Raji (cell line): ENCODE data around the gene PTPRD.

Experiments
- POLR2A ChIP-seq: IDR thresholded peaks from 2 replicates; pipeline ENCODE4 v1.6.1; 2011; ENCODE audit warnings: low read depth, low read length, control low read depth; ENCODE audit not compliant: insufficient read depth

The PTPRD gene

DNA sequence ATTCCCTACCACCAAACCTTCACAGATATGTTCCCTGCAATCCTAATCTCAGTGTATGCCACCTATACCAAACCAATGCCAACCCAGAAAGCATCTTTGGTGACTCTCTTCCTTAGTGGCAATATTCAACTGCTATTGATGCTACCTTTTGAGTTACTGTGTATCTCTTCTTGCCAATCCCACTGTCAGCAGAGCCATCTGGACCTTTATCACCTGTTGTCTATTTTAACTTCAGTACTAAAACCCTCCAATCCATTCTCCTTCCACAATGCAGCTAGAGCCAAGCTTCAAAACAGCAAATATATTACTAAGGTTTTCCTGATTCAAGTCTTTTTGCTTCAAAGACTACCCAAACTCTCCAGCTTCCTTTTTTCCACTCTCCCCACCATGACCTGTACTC is 2036.1 kb downstream of the PTPRD start:
- TF ChIP-seq POLR2A: no peak

DNA sequence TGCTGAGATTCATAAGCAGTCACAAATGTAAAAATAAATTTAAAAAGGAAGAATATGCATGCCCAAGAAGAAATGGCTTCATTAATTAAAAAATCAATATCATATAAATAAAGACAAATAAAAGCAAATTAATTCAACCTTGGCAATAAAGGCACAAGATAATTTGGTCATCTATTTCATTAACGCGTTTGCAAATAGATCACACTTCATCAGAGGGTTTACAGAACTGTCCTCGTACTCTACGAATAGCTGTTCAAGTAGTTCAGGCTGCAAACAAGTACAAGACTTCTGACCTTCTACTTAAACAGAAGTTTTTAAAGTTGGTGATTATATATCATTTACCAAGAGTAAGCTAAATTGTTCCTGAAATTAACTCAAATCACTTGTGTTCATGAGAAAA is 2038.0 kb downstream of the PTPRD start:
- TF ChIP-seq POLR2A: no peak

DNA sequence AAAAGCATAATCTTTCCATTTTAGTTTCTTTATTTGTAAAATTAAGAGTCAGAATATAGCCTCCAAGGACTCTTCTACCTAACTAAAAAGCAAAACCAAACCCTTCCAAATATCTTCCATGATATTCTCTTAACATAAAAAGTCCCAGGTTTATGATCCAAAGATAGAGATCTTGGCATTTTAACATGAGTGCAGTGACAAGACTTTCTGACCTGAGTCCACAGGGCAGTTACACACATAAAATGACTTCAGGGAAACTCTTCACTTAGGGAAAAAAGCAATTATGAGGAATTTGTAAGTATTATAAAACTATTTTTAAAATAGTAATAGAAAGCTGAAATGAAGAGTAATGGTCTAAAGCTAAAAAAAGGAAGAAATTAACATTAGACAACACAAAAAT is 2040.6 kb downstream of the PTPRD start:
- TF ChIP-seq POLR2A: no peak

DNA sequence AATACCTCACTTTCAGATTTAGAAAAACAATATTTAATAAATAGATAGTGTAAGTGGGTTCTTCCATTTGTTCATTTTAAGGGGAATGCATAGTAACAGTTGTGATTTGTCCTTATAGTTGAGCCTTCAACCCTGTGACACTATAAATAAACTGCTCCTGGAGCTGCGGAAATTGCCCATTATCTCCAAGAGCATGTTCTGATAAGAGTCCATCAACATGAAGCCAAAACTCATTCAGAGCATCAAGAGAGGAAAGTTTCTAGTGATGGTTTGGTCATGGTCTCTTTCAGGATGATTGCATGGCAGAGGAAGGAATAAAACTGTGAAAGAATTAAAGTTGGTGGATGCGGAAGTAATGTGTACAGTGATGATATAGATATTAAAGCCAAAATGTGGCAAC is 2041.2 kb downstream of the PTPRD start:
- no peak for TF ChIP-seq POLR2A

DNA sequence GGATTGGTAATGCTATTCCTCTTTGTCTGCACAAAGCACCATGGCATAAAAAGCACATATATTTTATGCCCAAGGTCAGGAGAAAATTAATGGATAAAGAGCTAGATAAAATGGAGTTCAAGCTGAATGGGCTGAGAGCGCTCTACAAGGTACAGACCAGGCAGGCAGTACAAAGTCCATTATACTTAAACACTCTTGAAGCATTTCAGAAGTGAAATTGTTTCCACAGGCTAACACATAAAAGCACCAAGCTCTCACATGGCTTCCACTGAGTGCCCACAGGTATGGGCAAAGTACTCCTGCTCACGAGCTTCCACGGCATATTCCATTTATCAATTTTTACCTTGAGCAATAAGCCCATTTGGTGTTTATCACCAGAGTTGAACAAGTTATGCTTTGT is 2042.0 kb downstream of the PTPRD start:
- no peak for TF ChIP-seq POLR2A

DNA sequence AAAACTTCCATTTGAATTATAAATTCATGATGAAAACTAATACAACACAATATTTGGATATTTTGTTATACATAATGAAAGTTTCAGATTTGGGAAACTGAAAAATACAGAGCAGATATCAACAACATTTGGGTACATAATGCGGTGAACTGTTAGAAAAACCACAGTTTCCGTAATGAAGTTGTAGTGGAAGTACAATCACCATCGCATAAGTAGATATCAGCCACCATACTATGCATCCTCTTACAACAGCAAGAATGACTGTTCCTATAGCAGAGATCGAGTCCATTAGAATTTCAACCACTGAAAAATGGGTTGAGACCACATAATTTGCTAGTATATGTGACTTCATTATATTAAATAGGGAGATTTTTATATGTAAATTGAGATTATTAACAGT is 2043.0 kb downstream of the PTPRD start:
- TF ChIP-seq POLR2A: no peak

DNA sequence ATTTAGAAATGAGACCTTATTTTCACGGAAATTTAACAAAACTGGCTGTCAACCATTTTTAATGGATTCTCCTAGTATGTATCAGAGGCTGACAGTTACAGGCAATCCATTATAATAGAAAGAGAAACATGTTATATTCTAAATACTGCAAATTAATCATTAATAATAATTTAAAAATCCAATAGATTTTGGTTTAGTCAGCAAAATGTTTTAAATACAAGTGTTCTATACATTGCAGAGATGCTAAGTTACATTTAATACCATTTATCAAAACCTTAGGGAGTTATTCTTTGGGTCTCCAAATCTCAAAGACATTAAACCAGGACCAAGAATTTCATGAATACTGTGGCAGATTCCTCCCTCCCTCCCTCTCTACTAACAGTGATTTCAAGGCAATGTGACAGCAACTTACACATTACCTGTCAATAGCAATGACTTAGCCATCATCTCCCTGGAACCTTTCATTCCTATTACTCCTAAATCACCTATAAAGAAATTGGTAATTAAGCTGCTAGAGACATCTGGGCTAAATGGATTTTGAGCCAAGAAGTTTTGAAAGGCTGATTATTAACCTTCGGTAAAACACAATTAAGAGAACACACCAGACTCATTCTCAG is 2044.7 kb downstream of the PTPRD start:
- TF ChIP-seq POLR2A: no peak

DNA sequence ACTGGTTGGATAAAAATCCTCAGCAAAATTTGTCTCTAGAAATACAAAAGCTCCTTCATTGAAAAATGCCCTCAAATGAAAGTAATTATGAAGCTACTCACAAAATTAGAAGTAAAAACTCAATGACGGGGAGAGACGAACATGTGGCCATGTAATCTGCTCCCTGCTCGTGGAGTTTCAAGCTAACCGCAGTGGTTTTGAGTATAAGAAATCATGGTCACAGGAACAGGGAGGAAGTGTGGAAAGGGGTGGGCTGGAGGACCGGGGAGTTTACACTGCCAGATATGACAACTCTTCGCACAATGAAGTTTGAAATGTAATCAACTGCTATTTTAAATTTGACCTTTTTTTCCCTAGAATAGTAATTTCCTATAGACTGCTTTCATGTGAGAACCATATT is 2047.8 kb downstream of the PTPRD start:
- no peak for TF ChIP-seq POLR2A

DNA sequence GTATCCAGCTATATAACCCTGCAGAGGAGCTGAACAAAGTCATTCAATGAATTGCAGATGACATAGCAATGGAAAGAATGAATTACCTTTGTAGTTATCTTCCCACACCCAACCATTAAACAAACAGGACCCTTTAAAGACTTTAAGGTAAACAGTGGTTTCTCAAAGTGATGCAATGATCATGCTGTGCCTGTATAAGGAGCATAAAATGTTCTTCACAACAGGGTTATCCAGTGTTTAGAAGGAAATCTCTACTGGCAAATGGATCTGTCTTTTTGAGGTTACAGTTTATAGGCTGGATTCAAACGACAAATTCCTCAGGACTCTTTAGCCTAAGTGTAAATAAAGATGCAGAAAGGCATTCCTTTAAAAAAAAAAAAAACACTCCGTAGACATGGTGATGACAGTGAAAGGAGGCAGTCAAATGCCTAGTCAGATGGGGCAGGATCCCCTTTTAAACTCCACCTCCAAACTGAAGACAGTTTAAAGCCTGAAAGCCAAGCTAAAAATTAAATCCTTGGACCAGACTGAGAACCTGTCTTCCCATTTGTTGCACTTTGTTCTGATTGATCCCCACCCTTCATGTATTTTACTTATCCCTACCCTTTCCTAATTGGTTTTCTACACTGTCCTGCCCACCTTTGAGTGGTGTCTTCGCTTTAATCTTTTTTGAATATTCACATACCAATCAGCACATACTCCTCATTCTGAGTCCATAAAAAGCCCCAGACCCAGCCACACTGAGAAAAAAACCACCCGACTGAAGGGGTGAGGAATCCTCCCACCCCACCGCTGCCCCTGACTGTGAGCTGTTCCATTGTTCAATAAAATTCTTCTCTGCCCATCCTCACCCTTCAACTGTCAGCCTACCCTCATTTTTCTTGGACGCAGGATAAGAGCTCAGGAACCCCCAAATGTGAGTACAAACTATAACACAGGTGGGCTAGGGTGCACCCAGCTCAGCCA is 2052.0 kb downstream of the PTPRD start:
- TF ChIP-seq POLR2A: no peak

DNA sequence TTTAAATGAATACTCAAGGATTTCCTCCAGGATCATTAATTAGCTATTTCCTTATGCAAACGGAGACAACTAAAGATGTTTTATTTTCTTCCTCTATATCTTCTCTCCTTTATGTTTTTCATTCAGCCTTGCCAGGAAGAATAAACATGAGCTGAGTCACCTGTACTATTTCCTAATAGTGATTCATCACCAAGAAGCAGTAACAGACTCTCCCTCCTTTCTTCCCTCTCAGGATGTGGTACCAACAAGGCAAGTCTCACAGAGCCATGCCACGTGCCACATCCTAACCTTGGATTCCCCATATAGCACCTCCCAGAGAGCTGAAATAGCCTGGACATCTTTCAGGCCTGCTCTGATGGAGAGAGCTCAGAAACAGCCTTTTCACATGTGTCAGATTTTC is 2054.6 kb downstream of the PTPRD start:
- no peak for TF ChIP-seq POLR2A

DNA sequence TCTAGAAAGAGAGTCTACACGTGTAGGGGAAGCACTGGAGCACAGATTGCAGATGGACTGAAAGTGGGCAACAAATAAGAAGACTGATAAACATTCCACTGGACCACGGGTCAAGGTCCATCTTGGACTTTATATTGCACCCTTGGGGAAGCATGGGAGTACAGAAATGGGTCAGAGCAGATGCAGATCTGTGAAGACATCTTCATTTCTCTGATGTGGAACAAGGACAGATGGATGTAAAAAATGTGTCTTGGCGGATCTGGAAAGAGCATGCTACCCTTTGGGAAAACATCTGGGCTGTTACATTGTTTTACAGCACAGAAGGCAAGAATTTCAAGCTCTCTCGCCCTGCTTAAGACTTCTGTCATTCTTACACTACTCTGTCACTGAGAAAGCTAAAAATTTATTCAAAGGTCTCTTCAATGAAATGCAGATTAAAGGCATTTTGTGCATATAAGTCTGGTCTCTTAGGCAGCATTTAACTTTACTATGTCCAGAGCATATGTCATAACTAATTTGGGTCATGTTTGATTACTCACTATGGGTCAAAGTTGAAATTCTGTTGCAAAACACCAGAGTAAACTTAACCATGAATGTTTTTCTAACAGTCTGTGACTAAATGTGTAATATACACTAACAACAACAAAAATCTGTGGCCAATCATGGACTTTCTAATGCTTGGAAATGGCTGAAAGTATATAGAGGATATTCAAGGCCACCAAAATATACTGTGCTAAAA is 2056.9 kb downstream of the PTPRD start:
- no peak for TF ChIP-seq POLR2A

DNA sequence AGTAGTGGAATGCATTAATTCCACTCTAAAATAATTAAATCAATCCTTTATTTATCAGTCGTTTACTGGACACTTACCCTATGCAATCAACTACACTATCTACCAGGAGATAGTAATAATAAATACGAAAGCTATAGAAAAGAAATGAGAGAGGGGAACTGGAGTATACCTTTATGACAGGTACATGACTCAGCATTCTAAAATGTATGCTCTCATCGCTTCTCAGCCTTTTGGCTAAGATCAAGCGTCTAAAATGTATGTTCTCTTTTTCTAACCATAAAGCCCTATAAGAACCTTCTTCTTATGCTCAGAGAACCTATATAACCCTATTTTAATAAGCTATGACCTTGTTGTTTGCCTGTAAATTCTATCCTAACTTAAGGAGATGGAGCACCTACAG is 2059.4 kb downstream of the PTPRD start:
- TF ChIP-seq POLR2A: no peak

DNA sequence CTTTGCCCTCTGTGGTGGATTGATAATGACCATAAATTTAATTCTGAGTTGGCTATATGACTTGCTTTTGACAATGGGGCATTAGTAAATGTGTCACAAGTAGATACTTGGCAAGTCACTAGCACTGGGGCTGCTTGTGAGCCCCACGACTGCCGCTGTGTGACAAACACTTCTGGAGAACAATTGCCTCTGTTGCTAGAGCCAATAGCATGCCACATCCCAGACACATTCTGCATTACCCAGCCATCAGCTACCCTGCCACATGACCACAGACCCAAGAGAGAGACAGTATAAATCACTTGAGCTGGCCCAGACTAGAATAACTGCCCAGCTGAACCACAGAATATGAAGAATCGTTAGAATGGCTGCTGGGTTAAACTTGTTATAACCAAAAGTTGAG is 2060.1 kb downstream of the PTPRD start:
- no peak for TF ChIP-seq POLR2A

DNA sequence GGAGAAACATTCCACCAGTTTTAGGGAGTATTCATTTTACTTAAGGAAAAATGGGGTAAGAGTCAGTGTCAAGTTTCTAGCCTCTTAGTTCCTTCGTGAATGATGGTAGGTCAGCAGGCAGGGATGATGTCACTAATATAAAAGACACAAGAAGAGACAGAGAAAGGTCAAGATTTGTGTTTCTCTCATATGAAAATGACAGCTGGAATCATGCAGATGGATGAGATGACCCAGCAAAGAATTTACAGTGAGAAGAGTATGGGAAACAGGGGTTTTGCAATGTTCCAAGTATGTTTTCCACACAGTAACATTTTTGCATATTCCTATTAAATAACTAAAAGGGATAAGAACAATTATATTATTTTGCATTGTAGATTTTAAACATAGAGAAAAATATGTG is 2063.6 kb downstream of the PTPRD start:
- no peak for TF ChIP-seq POLR2A

DNA sequence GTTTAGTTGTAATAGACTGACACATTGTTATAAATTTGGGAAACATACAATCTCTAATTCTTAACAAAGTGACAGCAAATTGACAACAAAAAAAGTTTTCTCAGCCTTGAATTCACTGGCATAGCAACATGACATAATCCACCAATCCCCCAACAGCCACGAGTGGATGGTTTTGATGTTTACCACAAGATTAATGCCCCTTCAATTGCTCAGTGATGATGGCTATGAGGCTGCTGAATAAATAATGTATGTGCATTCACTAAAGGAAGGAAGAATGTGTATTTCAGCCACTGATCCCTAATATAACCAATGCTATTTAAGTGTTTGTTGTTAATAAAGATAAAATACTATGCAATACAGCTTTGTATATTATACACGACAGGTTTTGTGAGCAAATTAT is 2069.6 kb downstream of the PTPRD start:
- TF ChIP-seq POLR2A: no peak

DNA sequence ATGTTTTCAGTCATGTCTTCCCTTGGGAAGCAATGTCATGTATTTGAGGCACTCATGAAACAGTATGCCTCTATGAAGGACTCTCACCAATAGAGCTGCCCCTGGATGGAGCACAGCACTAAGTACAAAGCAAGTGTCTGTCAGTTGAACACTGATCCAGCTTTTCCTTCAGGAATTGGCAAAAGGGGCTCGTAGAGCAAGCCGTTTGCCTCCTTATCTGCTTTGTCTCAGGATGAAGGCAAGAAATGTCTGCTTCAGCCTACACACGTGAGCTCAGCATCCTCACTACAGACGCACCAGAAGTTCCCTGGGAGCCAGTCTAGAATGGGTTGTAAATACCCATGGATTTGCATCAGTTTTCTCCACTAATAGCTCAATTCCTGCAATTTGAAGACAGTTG is 2070.3 kb downstream of the PTPRD start:
- TF ChIP-seq POLR2A: no peak
